GM21529 (cell line): Measurements from ENCODE around the gene ZSCAN10.

Source experiments
- ATAC-seq: cut with Tn5 transposase; IDR thresholded peaks from one replicate; pipeline ENCODE4 v1.9.1; 2021; ENCODE audit not compliant: unreplicated experiment

The ZSCAN10 gene

GRCh38 chr16:3134338-3135125 is 35.4 kb upstream of the ZSCAN10 start, which contains the start of gene ZNF213:
ZNF213 (plus strand) TSS chr16:3135029; CDS start chr16:3137281, 2,252 bp downstream.
- ATAC-seq: peak; percentile 91

GRCh38 chr16:3133844-3134243 is 34.8 kb upstream of the ZSCAN10 start:
- ATAC-seq: no peak

GRCh38 chr16:3131755-3132377 is 32.8 kb upstream of the ZSCAN10 start:
- ATAC-seq: no peak

DNA sequence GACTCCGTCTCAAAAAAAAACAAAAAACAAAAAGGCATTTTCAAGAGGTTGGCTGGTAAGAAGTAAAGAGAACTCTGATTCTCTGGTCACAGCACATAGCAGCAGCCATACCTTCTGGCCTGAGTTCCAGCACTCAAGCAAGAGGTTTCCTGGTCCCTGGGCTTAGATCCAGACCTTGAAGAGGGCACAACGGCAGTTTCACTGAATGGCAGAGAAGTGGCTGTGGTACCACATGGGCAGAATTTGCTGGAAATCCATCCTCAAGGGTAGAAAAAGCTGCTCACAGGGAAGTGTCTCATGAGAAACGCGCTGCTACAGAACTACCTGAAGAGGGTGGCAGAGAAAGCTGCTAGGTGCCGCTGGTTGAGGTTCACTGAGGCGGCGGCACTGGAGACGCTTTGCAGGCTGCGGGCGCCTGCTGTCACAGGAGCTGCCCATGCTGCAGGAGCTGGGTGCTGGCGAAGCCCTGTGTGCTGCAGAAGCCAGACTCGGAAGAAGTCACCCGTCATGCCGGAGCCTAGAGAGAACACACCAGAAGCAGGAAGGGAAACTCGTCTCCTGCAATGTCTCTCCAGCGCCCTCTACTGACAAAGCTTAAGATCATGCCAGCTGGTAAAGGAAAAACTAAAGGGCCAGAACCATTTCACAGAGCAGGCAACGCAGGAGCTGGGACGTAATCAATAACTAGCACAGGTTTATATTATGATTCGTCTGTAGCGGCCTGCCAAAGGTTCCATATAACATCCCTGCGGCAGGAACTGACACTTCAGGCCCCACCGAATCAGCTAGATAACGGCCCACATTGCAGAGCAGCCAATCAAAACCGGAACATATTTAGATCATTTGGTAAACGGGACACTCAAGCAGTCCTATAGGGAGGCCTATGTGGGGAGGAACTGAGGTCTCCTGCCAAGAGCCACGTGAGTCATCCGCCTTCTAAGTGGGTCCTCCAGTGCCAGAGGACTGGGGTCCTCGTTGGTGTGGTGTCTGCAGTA is 30.3 kb upstream of the ZSCAN10 start:
- peak; percentile 57 for ATAC-seq

DNA sequence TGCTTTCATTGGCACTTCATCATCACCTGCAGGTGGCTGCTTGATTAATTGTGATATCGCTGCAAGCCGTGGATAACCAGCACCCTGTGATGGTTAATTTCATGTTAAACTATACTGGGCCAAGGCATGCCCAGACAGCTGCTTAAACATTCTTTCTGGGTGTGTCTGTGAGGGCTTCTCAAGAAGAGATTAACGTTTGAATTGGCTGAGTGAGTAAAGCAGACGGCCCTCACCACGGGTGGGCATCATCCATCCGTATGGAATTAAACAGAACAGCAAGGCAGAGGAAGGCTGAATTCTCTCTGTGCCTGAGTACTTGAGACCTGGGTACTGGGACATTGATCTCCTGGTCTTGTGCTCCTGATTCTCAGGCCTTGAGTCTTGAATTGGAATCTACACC is 28.7 kb upstream of the ZSCAN10 start:
- ATAC-seq: no peak

DNA sequence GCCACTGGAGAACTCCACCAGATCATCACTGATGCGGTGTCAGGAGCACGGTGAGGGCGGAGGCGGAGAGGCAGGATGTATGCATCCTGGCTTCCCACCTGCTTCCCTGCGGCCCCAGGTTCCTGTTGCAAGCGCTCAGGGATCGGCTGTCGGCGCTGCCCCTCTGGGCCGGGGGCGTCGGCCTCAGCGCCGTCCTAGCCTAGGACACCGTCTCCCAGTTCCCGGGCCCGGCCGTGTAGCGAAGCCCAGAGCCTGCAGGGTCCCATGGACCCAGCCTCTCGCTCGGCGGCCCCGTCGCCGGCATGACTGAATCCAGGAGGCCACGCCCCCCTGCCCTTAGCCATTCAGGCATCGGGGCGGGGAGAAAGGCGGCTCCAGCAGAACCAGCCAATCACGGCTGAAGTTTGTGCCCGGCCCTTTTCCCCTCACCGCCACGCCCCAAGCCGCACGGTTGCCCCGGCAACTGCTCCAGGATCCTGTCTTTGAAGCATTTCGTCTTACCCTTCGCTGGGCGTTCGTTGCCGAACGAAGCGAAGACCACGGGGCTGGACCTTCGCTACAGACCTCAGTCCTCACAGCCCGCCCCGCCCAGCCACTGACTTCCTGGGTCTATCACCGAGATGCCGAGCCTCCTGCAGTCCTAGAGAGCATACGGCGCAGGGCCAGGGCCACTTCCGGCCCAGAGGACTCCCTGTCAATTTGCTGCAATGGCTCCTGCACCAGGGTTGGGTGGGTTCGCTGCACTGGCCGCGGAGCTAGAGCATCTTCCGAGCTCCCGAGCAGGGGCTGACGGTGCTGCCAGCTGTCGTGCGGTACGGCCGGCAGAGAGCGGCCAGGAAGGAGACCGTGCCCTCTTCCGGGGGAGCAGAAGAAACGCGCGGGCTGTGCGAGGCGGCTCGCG is 25.1 kb upstream of the ZSCAN10 start:
- peak; percentile 83 for ATAC-seq

DNA sequence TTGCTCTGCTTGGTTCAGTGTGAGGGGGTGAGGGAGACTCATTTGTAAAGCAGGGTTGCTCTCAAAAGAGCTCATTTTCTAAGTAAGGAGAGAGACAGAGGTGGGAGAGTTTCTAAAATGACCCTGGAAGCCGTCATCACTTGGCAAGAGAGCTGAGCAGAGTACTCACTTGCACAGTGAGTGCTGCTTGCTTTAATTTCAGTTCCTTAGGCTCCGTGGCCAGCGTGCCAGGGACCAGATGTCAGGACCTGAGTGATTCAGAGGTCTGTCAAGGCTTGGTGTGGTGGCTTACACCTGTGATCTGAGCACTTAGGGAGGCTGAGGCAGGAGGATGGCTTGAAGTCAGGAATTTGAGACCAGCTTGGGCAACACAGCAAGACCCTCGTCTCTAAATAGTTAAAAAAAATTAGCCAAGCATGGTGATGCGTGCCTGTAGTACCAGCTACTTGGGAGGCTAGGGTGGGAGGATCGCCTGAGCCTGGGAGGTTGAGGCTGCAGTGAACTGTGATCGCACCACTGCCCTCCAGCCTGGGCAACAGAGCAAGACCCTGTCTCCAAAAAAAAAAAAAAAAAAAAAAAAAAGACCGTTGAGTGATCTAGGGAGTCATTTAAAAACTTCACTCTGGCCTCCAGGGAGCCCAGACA is 24.0 kb upstream of the ZSCAN10 start:
- ATAC-seq: no peak

GRCh38 chr16:3121851-3122467 is 22.9 kb upstream of the ZSCAN10 start:
- ATAC-seq: no peak

GRCh38 chr16:3120435-3120834 is 21.3 kb upstream of the ZSCAN10 start:
- ATAC-seq: no peak

DNA sequence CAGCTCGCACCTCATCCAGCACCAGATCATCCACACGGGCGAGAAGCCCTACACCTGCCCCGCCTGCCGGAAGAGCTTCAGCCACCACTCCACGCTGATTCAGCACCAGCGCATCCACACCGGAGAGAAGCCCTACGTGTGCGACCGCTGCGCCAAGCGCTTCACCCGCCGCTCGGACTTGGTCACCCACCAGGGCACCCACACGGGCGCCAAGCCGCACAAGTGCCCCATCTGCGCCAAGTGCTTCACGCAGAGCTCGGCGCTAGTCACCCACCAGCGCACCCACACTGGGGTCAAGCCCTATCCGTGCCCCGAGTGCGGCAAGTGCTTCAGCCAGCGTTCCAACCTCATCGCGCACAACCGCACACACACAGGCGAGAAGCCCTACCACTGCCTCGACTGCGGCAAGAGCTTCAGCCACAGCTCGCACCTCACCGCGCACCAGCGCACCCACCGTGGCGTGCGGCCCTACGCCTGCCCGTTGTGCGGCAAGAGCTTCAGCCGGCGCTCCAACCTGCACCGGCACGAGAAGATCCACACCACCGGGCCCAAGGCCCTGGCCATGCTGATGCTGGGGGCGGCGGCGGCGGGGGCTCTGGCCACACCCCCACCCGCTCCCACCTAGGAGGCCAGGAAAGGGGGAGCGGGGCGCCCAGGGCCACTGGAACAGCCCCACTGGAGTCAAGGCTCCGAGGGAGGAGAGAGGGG is 20.8 kb upstream of the ZSCAN10 start:
- ATAC-seq: no peak

DNA sequence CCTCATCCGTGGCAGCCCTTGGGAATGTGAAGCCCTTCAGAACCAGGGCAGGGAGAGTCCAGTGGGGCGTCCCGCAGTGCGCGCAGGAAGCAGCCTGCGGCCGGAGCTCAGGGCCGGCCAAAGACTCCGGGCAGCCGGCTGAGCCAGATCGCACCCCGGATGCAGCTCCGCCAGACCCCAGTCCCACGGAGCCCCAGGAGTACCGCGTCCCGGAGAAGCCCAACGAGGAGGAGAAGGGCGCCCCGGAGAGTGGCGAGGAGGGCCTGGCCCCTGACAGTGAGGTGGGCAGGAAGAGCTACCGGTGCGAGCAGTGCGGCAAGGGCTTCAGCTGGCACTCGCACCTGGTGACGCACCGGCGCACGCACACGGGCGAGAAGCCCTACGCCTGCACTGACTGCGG is 20.2 kb upstream of the ZSCAN10 start:
- no peak for ATAC-seq

GRCh38 chr16:3118846-3119245 is 19.8 kb upstream of the ZSCAN10 start:
- no peak for ATAC-seq

DNA sequence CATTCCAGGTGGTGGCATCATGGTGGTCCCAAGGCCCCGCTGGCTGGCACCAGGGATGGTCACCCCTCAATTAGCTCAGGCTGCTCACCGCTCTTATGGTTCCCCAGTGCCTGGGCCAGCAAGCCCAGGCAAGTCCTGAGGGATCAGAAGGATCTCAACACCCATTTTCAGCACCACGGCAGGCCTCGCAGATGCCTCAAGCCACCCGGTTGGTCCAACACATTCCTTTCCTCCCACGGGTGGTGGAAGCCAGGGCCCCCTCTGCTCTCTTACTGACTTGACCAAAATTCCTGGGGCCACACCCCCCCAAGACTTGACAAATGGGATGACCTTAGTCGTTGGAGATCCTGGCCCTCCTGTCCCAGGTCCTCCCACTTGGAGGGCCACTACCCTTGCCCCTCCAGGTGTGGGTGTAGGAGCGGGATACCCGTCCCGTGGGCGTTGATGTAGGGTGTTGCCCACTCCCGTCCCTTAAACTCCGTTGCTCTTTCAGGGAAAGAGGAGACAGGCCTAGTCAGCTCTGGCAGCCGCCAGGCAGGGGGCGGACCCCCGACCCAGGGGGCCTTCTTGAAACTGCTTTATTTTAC is 19.2 kb upstream of the ZSCAN10 start:
- ATAC-seq: no peak

DNA sequence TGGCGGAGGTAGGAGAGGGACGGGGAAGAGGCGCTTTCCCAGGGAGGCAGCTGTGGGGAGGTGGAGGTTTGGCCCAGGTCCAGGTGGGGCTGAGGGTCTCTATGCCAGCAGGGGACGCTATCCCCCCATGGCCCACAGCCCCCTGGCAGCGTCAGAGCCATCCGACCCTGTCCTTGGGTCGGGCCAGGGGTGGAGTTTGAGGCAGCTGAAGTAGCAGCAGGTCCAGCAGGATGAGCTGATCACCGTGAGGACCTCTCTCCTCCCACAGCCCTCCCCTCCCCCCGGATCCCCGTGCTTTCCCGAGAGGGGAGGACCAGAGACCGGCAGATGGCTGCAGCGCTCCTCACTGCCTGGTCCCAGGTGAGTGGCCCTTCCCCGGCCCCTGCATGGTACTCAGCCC is 16.5 kb upstream of the ZSCAN10 start:
- no peak for ATAC-seq

DNA sequence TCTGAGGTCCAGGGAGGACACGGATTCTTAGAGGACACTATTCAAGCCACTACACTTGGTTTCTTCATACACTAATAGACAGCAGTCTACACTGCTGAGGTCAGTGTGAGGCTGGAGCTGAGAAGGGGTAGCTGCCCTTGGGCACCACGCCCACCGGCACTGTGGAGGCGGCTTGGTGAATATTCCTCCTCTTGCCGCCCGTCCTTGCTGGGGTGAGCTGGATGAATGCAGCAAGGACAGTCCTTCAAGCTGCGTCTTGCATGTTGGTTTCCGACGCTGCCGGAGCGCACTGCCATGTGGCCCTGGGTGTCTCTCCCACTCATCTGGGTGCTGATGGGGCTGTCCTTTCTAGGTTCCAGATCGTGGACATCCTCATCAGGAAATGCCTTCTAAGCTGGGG is 15.9 kb upstream of the ZSCAN10 start:
- no peak for ATAC-seq

DNA sequence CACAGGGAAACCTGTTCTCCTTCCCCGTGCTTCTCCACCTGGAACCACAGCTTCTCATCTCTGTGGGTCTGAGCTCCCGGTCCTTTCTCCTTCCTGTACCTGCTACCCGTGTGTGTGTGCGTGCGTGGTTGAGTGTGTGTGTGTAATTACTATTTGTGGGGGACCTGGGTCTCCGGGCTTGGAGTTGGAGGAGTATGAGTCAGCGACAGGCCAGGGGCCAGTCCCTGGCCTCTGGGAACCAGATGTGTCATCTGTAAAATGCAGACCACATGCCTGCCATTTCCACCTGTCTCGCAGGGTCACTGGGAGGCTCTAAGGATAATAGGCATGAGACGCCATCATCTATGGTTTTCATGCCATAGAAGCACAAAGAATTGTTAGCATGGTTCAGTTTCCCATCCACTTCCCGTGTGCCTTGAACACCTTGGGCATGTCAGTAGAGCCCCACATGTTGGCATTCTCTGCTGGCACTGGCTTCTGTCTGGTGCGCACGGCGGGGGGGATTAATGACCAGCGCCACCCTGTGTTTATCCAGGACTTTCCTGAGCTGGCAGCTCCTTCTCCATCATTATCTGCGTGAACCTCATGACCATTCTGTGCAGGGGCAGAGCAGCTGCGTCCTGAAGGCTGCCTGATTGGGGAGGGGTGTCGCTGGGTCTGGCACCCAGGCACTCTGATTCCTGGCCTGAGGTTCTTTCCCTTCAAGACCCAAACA is 14.8 kb upstream of the ZSCAN10 start:
- ATAC-seq: no peak

GRCh38 chr16:3112881-3113574 is 13.9 kb upstream of the ZSCAN10 start:
- ATAC-seq: no peak
